SK-N-SH treated with all-trans-retinoic acid at 6 μM for 48 hours (cell line): Measurements from ENCODE around the gene NINJ2.

Experiments used
- ATAC-seq: fragments of 200-7000 bp; cut with Tn5 transposase; 3 replicates; pipeline ENCODE4 v1.9.1; 2020; ENCODE audit warnings: mild to moderate bottlenecking, moderate library complexity
- ARNTL ChIP-seq: fragments of 450-650 bp; formaldehyde crosslinking; IDR thresholded peaks from 2 replicates; pipeline ENCODE4 v1.5.0; 2020; ENCODE audit warnings: low read depth, mild to moderate bottlenecking, moderate library complexity, borderline replicate concordance
- BACH2 ChIP-seq: fragments of 250-450 bp; sonication (Bioruptor Pico); IDR thresholded peaks from 2 replicates; pipeline ENCODE4 v1.9.0; 2021; ENCODE audit warnings: mild to moderate bottlenecking, borderline replicate concordance
- CSDC2 ChIP-seq: fragments of 250-450 bp; sonication (Bioruptor Pico); IDR thresholded peaks from 2 replicates; pipeline ENCODE4 v1.5.0; 2020; ENCODE audit warnings: mild to moderate bottlenecking, moderate library complexity
- ESRRG ChIP-seq: fragments of 250-450 bp; sonication (Bioruptor Pico); IDR thresholded peaks from 2 replicates; pipeline ENCODE4 v1.6.1; 2021; ENCODE audit warnings: mild to moderate bottlenecking
- GLIS3 ChIP-seq: fragments of 250-450 bp; sonication (Bioruptor Pico); IDR thresholded peaks from 2 replicates; pipeline ENCODE4 v1.5.0; 2020; ENCODE audit warnings: mild to moderate bottlenecking, moderate library complexity
- ISL1 ChIP-seq: fragments of 250-450 bp; sonication (Bioruptor Pico); IDR thresholded peaks from 2 replicates; pipeline ENCODE4 v2.1.2; 2022; ENCODE audit warnings: mild to moderate bottlenecking, moderate library complexity
- OSR1 ChIP-seq: fragments of 250-450 bp; sonication (Bioruptor Pico); IDR thresholded peaks from 2 replicates; pipeline ENCODE4 v1.8.0; 2022; ENCODE audit warnings: moderate library complexity, mild to moderate bottlenecking, inconsistent platforms
- PPARA ChIP-seq: fragments of 250-450 bp; sonication (Bioruptor Pico); IDR thresholded peaks from 2 replicates; pipeline ENCODE4 v1.5.0; 2020; ENCODE audit warnings: mild to moderate bottlenecking, borderline replicate concordance
- RARB ChIP-seq: fragments of 250-450 bp; sonication (Bioruptor Pico); IDR thresholded peaks from 2 replicates; pipeline ENCODE4 v1.8.0; 2021; ENCODE audit warnings: mild to moderate bottlenecking, moderate library complexity
- SNAI2 ChIP-seq: fragments of 250-450 bp; sonication (Bioruptor Pico); IDR thresholded peaks from 2 replicates; pipeline ENCODE4 v1.5.0; 2020; ENCODE audit warnings: mild to moderate bottlenecking, moderate library complexity
- TCF4 ChIP-seq: fragments of 250-450 bp; sonication (Bioruptor Pico); IDR thresholded peaks from 2 replicates; pipeline ENCODE4 v1.8.0; 2021; ENCODE audit warnings: mild to moderate bottlenecking, moderate library complexity, borderline replicate concordance
- TOX ChIP-seq: fragments of 250-450 bp; sonication (Bioruptor Pico); IDR thresholded peaks from 2 replicates; pipeline ENCODE4 v1.8.0; 2021; ENCODE audit warnings: mild to moderate bottlenecking, moderate library complexity, borderline replicate concordance
- ZC3H10 ChIP-seq: fragments of 250-450 bp; sonication (Bioruptor Pico); IDR thresholded peaks from 2 replicates; pipeline ENCODE4 v1.5.1; 2021; ENCODE audit warnings: mild to moderate bottlenecking, moderate library complexity
- ZFP3 ChIP-seq: fragments of 250-450 bp; sonication (Bioruptor Pico); IDR thresholded peaks from 2 replicates; pipeline ENCODE4 v1.5.0; 2020; ENCODE audit warnings: mild to moderate bottlenecking, moderate library complexity
- ZFP30 ChIP-seq: fragments of 450-650 bp; formaldehyde crosslinking; IDR thresholded peaks from 2 replicates; pipeline ENCODE4 v1.5.0; 2022; ENCODE audit warnings: mild to moderate bottlenecking, moderate library complexity
- ZNF565 ChIP-seq: fragments of 450-650 bp; formaldehyde crosslinking; conservative IDR thresholded peaks from 2 replicates; pipeline ENCODE4 v1.5.0; 2020; ENCODE audit warnings: low read depth, mild to moderate bottlenecking, moderate library complexity
- ZNF8 ChIP-seq: fragments of 450-650 bp; formaldehyde crosslinking; IDR thresholded peaks from 2 replicates; pipeline ENCODE4 v1.5.0; 2020; ENCODE audit warnings: mild to moderate bottlenecking, moderate library complexity
- TF ChIP-seq, protein P1 (sequence below): fragments of 250-450 bp; sonication (Bioruptor Pico); IDR thresholded peaks from 2 replicates; pipeline ENCODE4 v1.5.1; 2021; ENCODE audit warnings: mild to moderate bottlenecking, moderate library complexity
- TF ChIP-seq, protein P2 (sequence below): fragments of 250-450 bp; sonication (Bioruptor Pico); IDR thresholded peaks from 2 replicates; pipeline ENCODE4 v1.5.0; 2020; ENCODE audit warnings: mild to moderate bottlenecking, moderate library complexity
- TF ChIP-seq, protein P3 (sequence below): fragments of 250-450 bp; sonication (Bioruptor Pico); IDR thresholded peaks from 2 replicates; pipeline ENCODE4 v1.5.1; 2020; ENCODE audit warnings: low read depth, mild to moderate bottlenecking, moderate library complexity
- TF ChIP-seq, protein P4 (sequence below): fragments of 250-450 bp; sonication (Bioruptor Pico); IDR thresholded peaks from 2 replicates; pipeline ENCODE4 v1.8.0; 2021; ENCODE audit warnings: low read depth, mild to moderate bottlenecking, moderate library complexity, borderline replicate concordance
- TF ChIP-seq, protein P5 (sequence below): fragments of 250-450 bp; sonication (Bioruptor Pico); IDR thresholded peaks from 2 replicates; pipeline ENCODE4 v1.8.0; 2020; ENCODE audit warnings: mild to moderate bottlenecking, moderate library complexity, borderline replicate concordance

NINJ2 gene

DNA sequence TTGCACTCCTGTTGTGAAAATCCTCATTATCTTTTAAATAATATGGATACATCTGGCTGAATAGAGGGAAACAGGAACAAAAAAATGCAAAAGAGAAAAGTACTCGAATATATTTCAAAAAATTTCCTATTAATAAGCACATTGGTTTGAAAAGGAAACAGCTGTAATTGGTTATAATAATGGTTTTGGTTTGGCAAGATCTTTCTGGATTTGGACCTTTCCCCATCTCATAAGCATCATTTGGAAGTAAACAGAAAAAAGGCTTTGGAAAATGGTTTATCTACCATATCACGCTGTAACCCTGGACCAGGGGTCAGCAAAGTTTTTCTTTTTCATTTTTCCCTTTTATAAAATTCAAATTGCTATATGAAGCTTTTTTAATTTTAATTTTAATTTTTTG is 2.8 kb upstream of the NINJ2 start:
- TF ChIP-seq TCF4 (CRISPR knock-in tag) (no peak), SNAI2 (CRISPR knock-in tag) (no peak), ZNF8 (CRISPR knock-in tag) (no peak), ZC3H10 (CRISPR knock-in tag) (no peak), ZFP30 (CRISPR knock-in tag) (no peak), OSR1 (CRISPR knock-in tag) (no peak), PPARA (CRISPR knock-in tag) (no peak), ARNTL (CRISPR knock-in tag) (no peak), ISL1 (CRISPR knock-in tag) (no peak), TOX (CRISPR knock-in tag) (no peak), CSDC2 (CRISPR knock-in tag) (no peak)
- TF ChIP-seq, protein P1, sequence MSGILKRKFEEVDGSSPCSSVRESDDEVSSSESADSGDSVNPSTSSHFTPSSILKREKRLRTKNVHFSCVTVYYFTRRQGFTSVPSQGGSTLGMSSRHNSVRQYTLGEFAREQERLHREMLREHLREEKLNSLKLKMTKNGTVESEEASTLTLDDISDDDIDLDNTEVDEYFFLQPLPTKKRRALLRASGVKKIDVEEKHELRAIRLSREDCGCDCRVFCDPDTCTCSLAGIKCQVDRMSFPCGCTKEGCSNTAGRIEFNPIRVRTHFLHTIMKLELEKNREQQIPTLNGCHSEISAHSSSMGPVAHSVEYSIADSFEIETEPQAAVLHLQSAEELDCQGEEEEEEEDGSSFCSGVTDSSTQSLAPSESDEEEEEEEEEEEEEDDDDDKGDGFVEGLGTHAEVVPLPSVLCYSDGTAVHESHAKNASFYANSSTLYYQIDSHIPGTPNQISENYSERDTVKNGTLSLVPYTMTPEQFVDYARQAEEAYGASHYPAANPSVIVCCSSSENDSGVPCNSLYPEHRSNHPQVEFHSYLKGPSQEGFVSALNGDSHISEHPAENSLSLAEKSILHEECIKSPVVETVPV = no peak
- TF ChIP-seq, protein P2, sequence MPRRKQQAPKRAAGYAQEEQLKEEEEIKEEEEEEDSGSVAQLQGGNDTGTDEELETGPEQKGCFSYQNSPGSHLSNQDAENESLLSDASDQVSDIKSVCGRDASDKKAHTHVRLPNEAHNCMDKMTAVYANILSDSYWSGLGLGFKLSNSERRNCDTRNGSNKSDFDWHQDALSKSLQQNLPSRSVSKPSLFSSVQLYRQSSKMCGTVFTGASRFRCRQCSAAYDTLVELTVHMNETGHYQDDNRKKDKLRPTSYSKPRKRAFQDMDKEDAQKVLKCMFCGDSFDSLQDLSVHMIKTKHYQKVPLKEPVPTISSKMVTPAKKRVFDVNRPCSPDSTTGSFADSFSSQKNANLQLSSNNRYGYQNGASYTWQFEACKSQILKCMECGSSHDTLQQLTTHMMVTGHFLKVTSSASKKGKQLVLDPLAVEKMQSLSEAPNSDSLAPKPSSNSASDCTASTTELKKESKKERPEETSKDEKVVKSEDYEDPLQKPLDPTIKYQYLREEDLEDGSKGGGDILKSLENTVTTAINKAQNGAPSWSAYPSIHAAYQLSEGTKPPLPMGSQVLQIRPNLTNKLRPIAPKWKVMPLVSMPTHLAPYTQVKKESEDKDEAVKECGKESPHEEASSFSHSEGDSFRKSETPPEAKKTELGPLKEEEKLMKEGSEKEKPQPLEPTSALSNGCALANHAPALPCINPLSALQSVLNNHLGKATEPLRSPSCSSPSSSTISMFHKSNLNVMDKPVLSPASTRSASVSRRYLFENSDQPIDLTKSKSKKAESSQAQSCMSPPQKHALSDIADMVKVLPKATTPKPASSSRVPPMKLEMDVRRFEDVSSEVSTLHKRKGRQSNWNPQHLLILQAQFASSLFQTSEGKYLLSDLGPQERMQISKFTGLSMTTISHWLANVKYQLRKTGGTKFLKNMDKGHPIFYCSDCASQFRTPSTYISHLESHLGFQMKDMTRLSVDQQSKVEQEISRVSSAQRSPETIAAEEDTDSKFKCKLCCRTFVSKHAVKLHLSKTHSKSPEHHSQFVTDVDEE (CRISPR knock-in tag) = no peak
- TF ChIP-seq, protein P3, sequence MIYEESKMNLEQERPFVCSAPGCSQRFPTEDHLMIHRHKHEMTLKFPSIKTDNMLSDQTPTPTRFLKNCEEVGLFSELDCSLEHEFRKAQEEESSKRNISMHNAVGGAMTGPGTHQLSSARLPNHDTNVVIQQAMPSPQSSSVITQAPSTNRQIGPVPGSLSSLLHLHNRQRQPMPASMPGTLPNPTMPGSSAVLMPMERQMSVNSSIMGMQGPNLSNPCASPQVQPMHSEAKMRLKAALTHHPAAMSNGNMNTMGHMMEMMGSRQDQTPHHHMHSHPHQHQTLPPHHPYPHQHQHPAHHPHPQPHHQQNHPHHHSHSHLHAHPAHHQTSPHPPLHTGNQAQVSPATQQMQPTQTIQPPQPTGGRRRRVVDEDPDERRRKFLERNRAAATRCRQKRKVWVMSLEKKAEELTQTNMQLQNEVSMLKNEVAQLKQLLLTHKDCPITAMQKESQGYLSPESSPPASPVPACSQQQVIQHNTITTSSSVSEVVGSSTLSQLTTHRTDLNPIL (CRISPR knock-in tag) = no peak
- no peak for ATAC-seq

DNA sequence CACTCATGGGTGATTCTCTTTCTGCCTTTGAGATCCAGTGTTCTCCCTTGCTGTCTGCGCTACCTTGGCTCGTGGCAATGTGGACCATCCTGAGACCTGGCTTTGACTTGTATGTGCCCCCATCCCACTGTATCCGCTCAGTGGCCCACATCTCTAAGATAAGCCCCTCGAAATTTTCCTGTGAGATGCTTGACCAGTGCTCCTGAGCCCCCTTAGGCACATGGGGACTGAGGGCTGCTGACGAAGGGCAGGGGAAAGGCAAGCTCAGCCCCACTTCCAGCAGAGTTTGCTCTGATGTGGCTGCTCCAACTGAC is 1.5 kb upstream of the NINJ2 start:
- no peak for TF ChIP-seq ZNF8 (CRISPR knock-in tag)
- TF ChIP-seq ZFP3 (CRISPR knock-in tag) = no peak
- TF ChIP-seq, protein P4, sequence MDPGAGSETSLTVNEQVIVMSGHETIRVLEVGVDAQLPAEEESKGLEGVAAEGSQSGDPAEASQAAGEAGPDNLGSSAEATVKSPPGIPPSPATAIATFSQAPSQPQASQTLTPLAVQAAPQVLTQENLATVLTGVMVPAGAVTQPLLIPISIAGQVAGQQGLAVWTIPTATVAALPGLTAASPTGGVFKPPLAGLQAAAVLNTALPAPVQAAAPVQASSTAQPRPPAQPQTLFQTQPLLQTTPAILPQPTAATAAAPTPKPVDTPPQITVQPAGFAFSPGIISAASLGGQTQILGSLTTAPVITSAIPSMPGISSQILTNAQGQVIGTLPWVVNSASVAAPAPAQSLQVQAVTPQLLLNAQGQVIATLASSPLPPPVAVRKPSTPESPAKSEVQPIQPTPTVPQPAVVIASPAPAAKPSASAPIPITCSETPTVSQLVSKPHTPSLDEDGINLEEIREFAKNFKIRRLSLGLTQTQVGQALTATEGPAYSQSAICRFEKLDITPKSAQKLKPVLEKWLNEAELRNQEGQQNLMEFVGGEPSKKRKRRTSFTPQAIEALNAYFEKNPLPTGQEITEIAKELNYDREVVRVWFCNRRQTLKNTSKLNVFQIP (CRISPR knock-in tag) = no peak
- TF ChIP-seq, protein P5, sequence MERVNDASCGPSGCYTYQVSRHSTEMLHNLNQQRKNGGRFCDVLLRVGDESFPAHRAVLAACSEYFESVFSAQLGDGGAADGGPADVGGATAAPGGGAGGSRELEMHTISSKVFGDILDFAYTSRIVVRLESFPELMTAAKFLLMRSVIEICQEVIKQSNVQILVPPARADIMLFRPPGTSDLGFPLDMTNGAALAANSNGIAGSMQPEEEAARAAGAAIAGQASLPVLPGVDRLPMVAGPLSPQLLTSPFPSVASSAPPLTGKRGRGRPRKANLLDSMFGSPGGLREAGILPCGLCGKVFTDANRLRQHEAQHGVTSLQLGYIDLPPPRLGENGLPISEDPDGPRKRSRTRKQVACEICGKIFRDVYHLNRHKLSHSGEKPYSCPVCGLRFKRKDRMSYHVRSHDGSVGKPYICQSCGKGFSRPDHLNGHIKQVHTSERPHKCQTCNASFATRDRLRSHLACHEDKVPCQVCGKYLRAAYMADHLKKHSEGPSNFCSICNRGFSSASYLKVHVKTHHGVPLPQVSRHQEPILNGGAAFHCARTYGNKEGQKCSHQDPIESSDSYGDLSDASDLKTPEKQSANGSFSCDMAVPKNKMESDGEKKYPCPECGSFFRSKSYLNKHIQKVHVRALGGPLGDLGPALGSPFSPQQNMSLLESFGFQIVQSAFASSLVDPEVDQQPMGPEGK (CRISPR knock-in tag) = no peak
- TF ChIP-seq ISL1 (CRISPR knock-in tag) = no peak
- TF ChIP-seq TCF4 (CRISPR knock-in tag) = no peak
- no peak for TF ChIP-seq TOX (CRISPR knock-in tag)
- TF ChIP-seq BACH2 (CRISPR knock-in tag) = no peak
- TF ChIP-seq GLIS3 (CRISPR knock-in tag) = no peak
- no peak for TF ChIP-seq CSDC2 (CRISPR knock-in tag)
- no peak for TF ChIP-seq SNAI2 (CRISPR knock-in tag)
- TF ChIP-seq OSR1 (CRISPR knock-in tag) = no peak
- TF ChIP-seq, protein P2 (CRISPR knock-in tag) = no peak
- TF ChIP-seq ZNF565 = no peak
- TF ChIP-seq, protein P1 = no peak
- no peak for TF ChIP-seq ESRRG
- TF ChIP-seq RARB = no peak
- no peak for TF ChIP-seq ZC3H10 (CRISPR knock-in tag)
- TF ChIP-seq, protein P3 (CRISPR knock-in tag) = no peak
- no peak for TF ChIP-seq ZFP30 (CRISPR knock-in tag)
- no peak for ATAC-seq
